ENCODE data around the gene VAV1.

The VAV1 gene

DNA sequence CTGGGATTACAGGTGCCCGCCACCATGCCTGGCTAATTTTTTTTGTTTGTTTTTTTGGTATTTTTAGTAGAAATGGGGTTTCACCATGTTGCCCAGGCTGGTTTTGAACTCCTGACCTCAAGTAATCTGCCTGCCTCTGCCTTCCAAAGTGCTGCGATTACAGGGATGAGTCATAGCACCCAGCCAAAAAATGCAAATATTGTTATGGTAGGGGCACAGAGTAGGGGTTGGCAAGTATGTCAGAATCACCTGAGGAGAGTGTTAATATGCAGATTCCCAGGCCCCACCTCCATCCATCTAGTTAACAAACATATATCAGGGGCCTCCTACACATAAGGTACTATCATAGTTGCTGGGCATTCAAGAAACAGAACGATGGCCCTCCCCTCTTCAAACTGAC is 44.7 kb downstream of the VAV1 start:
- no peak for TF ChIP-seq OVOL3 (tag by site-specific recombination; IDR thresholded peaks at IDR 0.05)
- TF ChIP-seq ZNF843 (tag by site-specific recombination; IDR thresholded peaks at IDR 0.05), result no peak
- TF ChIP-seq, protein P1, sequence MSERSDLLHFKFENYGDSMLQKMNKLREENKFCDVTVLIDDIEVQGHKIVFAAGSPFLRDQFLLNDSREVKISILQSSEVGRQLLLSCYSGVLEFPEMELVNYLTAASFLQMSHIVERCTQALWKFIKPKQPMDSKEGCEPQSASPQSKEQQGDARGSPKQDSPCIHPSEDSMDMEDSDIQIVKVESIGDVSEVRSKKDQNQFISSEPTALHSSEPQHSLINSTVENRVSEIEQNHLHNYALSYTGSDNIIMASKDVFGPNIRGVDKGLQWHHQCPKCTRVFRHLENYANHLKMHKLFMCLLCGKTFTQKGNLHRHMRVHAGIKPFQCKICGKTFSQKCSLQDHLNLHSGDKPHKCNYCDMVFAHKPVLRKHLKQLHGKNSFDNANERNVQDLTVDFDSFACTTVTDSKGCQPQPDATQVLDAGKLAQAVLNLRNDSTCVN (tag by site-specific recombination; optimal IDR thresholded peaks at IDR 0.05), result no peak
- no peak for TF ChIP-seq ZNF433 (tag by site-specific recombination; IDR thresholded peaks at IDR 0.05; ENCODE audit: low read depth)
- H3K4me1 ChIP-seq (ENCODE audit: control insufficient read depth, insufficient read depth, low read length), result no peaks in the 10 kb centered on the region
- ChIA-PET POLR2A (no interaction called here), CTCF (interaction anchor here (0.6 to 0.7 kb wide), 2 partner anchors 46 to 488 kb away, joined by 3 to 5 read pairs; no protein-coding TSS in a partner anchor)
- H3K4me3 ChIP-seq (ENCODE audit: low read depth, low read length), result no peak overlapping the region
- H3K9me3 ChIP-seq (ENCODE audit: control insufficient read depth, insufficient read depth, low read depth, low read length), result no peaks in the 10 kb centered on the region
- H3K36me3 ChIP-seq (ENCODE audit: control insufficient read depth in 2 of 2, insufficient read depth in 1 of 2, low read length in 2 of 2), result no peaks in the 10 kb centered on the region
- no peak overlapping the region for H3K27ac ChIP-seq (ENCODE audit: extremely low read depth, low read depth, low read length)

DNA sequence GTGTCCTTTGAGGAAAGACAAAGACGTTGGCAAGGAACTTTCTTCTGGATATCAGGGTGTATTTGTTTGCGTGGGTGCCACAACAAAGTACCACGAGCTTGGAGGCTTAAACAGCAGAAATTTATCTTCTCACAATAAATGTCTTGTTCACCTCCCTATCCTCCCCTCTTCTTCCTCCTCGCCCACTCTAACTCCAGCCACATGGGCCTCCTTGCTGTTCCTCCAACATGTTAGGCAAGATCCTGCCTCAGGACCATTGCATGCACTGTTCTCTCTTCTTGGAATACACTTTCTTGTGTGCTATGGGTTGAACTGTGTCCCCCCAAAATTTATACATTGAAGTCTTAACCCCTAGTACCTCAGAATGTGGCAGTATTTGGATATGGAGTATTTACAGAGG is 45.7 kb downstream of the VAV1 start:
- no peak for TF ChIP-seq SCRT2 (tag by site-specific recombination; IDR thresholded peaks at IDR 0.05)
- TF ChIP-seq ZNF623 (tag by site-specific recombination; IDR thresholded peaks at IDR 0.05), result peak; percentile 42; the same call in 1 of the 2 replicates
- H3K4me3 ChIP-seq (ENCODE audit: low read depth, low read length), result no peak overlapping the region
- no peaks in the 10 kb centered on the region for H3K9me3 ChIP-seq (ENCODE audit: control insufficient read depth, insufficient read depth, low read depth, low read length)
- POLR2A ChIA-PET, result no interaction called here
- no peak overlapping the region for H3K27ac ChIP-seq (ENCODE audit: extremely low read depth, low read depth, low read length)
- no peaks in the 10 kb centered on the region for H3K4me1 ChIP-seq (ENCODE audit: control insufficient read depth, insufficient read depth, low read length)
- H3K36me3 ChIP-seq (ENCODE audit: control insufficient read depth in 2 of 2, insufficient read depth in 1 of 2, low read length in 2 of 2), result no peaks in the 10 kb centered on the region
- CTCF ChIA-PET, result no interaction called here

DNA sequence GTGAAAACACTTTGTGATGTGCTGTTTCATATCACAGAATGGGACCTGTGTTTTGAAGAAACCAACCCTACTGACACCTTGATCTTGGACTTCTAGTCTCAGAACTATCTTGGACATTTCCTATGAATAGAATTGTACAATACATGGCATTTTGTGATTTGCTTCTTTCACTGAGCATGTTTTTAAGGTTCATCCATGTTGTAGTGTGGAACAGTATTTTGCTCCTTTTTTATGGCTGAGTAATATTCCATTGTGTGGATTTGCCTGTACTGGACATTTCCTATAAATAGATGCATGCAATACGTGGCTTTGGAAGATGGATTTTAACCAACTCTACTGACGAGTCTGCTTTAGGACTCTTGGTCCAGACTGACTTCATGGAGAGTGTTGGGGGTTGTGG is 46.8 kb downstream of the VAV1 start:
- Histone ChIP-seq H3K36me3 (ENCODE audit: control insufficient read depth in 2 of 2, insufficient read depth in 1 of 2, low read length in 2 of 2) (no peaks in the 10 kb centered on the region), H3K4me1 (ENCODE audit: control insufficient read depth, insufficient read depth, low read length) (no peaks in the 10 kb centered on the region), H3K27ac (ENCODE audit: extremely low read depth, low read depth, low read length) (no peak overlapping the region), H3K4me3 (ENCODE audit: low read depth, low read length) (no peak overlapping the region), H3K9me3 (ENCODE audit: control insufficient read depth, insufficient read depth, low read depth, low read length) (no peaks in the 10 kb centered on the region)
- TF ChIP-seq OSR2 (tag by site-specific recombination; IDR thresholded peaks at IDR 0.05) (no peak), ZNF239 (tag by site-specific recombination; IDR thresholded peaks at IDR 0.05) (no peak), ZNF146 (tag by site-specific recombination; IDR thresholded peaks at IDR 0.05) (peak; percentile 90), ZNF560 (tag by site-specific recombination; IDR thresholded peaks at IDR 0.05; ENCODE audit: borderline replicate concordance) (no peak), ZNF548 (tag by site-specific recombination; IDR thresholded peaks at IDR 0.05) (peak; percentile 72), GLI4 (tag by site-specific recombination; IDR thresholded peaks at IDR 0.05) (no peak)
- TF ChIP-seq, protein P2, sequence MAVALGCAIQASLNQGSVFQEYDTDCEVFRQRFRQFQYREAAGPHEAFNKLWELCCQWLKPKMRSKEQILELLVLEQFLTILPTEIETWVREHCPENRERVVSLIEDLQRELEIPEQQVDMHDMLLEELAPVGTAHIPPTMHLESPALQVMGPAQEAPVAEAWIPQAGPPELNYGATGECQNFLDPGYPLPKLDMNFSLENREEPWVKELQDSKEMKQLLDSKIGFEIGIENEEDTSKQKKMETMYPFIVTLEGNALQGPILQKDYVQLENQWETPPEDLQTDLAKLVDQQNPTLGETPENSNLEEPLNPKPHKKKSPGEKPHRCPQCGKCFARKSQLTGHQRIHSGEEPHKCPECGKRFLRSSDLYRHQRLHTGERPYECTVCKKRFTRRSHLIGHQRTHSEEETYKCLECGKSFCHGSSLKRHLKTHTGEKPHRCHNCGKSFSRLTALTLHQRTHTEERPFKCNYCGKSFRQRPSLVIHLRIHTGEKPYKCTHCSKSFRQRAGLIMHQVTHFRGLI (tag by site-specific recombination; IDR thresholded peaks at IDR 0.05), result no peak
- TF ChIP-seq, protein P3, sequence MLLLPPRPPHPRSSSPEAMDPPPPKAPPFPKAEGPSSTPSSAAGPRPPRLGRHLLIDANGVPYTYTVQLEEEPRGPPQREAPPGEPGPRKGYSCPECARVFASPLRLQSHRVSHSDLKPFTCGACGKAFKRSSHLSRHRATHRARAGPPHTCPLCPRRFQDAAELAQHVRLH (tag by site-specific recombination; IDR thresholded peaks at IDR 0.05), result 0 out of 2 replicates have a peak, but pooled peaks have one; percentile 12
- TF ChIP-seq, protein P4, sequence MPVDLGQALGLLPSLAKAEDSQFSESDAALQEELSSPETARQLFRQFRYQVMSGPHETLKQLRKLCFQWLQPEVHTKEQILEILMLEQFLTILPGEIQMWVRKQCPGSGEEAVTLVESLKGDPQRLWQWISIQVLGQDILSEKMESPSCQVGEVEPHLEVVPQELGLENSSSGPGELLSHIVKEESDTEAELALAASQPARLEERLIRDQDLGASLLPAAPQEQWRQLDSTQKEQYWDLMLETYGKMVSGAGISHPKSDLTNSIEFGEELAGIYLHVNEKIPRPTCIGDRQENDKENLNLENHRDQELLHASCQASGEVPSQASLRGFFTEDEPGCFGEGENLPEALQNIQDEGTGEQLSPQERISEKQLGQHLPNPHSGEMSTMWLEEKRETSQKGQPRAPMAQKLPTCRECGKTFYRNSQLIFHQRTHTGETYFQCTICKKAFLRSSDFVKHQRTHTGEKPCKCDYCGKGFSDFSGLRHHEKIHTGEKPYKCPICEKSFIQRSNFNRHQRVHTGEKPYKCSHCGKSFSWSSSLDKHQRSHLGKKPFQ (tag by site-specific recombination; IDR thresholded peaks at IDR 0.05), result no peak
- TF ChIP-seq, protein P5, sequence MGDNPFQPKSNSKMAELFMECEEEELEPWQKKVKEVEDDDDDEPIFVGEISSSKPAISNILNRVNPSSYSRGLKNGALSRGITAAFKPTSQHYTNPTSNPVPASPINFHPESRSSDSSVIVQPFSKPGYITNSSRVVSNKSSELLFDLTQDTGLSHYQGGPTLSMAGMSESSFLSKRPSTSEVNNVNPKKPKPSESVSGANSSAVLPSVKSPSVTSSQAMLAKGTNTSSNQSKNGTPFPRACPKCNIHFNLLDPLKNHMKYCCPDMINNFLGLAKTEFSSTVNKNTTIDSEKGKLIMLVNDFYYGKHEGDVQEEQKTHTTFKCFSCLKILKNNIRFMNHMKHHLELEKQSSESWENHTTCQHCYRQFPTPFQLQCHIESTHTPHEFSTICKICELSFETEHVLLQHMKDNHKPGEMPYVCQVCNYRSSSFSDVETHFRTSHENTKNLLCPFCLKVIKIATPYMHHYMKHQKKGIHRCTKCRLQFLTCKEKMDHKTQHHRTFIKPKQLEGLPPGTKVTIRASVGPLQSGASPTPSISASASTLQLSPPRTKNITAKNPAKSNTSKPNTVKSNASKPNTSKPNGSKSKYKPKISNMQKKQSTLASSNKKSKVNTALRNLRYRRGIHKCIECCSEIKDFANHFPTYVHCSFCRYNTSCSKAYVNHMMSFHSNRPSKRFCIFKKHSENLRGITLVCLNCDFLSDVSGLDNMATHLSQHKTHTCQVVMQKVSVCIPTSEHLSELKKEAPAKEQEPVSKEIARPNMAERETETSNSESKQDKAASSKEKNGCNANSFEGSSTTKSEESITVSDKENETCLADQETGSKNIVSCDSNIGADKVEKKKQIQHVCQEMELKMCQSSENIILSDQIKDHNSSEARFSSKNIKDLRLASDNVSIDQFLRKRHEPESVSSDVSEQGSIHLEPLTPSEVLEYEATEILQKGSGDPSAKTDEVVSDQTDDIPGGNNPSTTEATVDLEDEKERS (tag by site-specific recombination; IDR thresholded peaks at IDR 0.05), result peak; percentile 91
- ChIA-PET POLR2A (no interaction called here), CTCF (no interaction called here)

Data from HEK293 (cell line).